Naive thymus-derived CD4-positive, alpha-beta T cell (primary cell): ENCODE results near the gene NR1H2. TPM values are rescaled to one million over a fixed set of nuclear protein-coding genes. Genes with fewer than 3 reads are reported as not detected.

Source experiments
- ATAC-seq: fragments of 150-1000 bp; cut with Tn5 transposase; 2 replicates; pipeline ENCODE4 v1.10.0; 2021; ENCODE audit warnings: mild to moderate bottlenecking, moderate library complexity
- CTCF ChIA-PET: fragments of 350-600 bp; sonication (Branson Sonifier 250); formaldehyde crosslinking; loops from one replicate; lab custom pipeline; 2021; ENCODE audit warnings: antibody characterized with exemption; lab: Charles Lee
- POLR2A ChIA-PET: fragments of 350-600 bp; sonication (Branson Sonifier 250); formaldehyde crosslinking; loops from one replicate; lab custom pipeline; 2021; ENCODE audit warnings: antibody characterized with exemption, inconsistent platforms; lab: Charles Lee
- DNase-seq, 9 donors: peaks; one replicate each; pipeline versions ENCODE4 v3.0.0 to v3.0.0-alpha.2; 2020 to 2022; ENCODE audit warnings: mixed read lengths in 1 of 9
- H3K27ac ChIP-seq: one replicate; pipeline ENCODE4 v1.7.0; 2013; ENCODE audit warnings: mild to moderate bottlenecking, low read depth, low read length, moderate library complexity
- H3K27me3 ChIP-seq, 2 donors: one replicate each; pipeline ENCODE4 v1.7.0; 2013; ENCODE audit warnings: low read length in 2 of 2, mild to moderate bottlenecking in 2 of 2, moderate library complexity in 2 of 2; ENCODE audit not compliant: control insufficient read depth in 2 of 2, insufficient read depth in 2 of 2
- H3K36me3 ChIP-seq, 3 experiments: 1 replicate in 2 of 3; 2 replicates in 1 of 3; pipeline ENCODE4 v1.7.0; 2013; ENCODE audit warnings: low read length in 3 of 3, mild to moderate bottlenecking in 3 of 3, moderate library complexity in 1 of 3; ENCODE audit not compliant: insufficient read depth in 3 of 3, control insufficient read depth in 2 of 3
- H3K4me1 ChIP-seq, 2 donors: one replicate each; pipeline ENCODE4 v1.7.0; 2013; ENCODE audit warnings: low read length in 2 of 2, mild to moderate bottlenecking in 2 of 2, moderate library complexity in 1 of 2; ENCODE audit not compliant: control insufficient read depth in 2 of 2, insufficient read depth in 2 of 2
- H3K4me3 ChIP-seq: 2 replicates; pipeline ENCODE4 v1.7.0; 2013; ENCODE audit warnings: mild to moderate bottlenecking, low read length
- H3K9me3 ChIP-seq, 3 experiments: 1 replicate in 2 of 3; 2 replicates in 1 of 3; pipeline ENCODE4 v1.7.0; 2013; ENCODE audit warnings: low read length in 3 of 3; ENCODE audit not compliant: control insufficient read depth in 2 of 3
- H3K27ac Mint-ChIP-seq, 9 donors: one replicate each; pipeline ENCODE4 v1.8.0; 2020 to 2022; ENCODE audit warnings: mixed read lengths in 9 of 9, mild to moderate bottlenecking in 8 of 9, moderate library complexity in 5 of 9, inconsistent platforms in 2 of 9
- H3K27me3 Mint-ChIP-seq, 5 donors: one replicate each; pipeline ENCODE4 v1.8.0; 2021 to 2022; ENCODE audit warnings: mixed read lengths in 5 of 5, mild to moderate bottlenecking in 1 of 5
- H3K36me3 Mint-ChIP-seq, 5 donors: one replicate each; pipeline ENCODE4 v1.8.0; 2020 to 2022; ENCODE audit warnings: mixed read lengths in 5 of 5, mild to moderate bottlenecking in 3 of 5, inconsistent platforms in 1 of 5
- H3K4me1 Mint-ChIP-seq, 7 donors: one replicate each; pipeline ENCODE4 v1.8.0; 2020 to 2022; ENCODE audit warnings: mixed read lengths in 7 of 7, mild to moderate bottlenecking in 3 of 7, inconsistent platforms in 1 of 7
- H3K4me3 Mint-ChIP-seq, 10 donors: one replicate each; pipeline ENCODE4 v1.8.0; 2020 to 2022; ENCODE audit warnings: mild to moderate bottlenecking in 10 of 10, mixed read lengths in 10 of 10, moderate library complexity in 6 of 10, inconsistent platforms in 2 of 10
- H3K9me3 Mint-ChIP-seq, 11 donors: one replicate each; pipeline ENCODE4 v1.8.0; 2020 to 2022; ENCODE audit warnings: mixed read lengths in 11 of 11, mild to moderate bottlenecking in 4 of 11, inconsistent platforms in 1 of 11, moderate library complexity in 1 of 11
- intact Hi-C, 2 donors: fragments of 100-400 bp; cut with micrococcal nuclease; formaldehyde crosslinking; loops; one replicate each; pipeline ENCODE4 v1.15.1; 2023
- polyA plus RNA-seq, 2 donors: library from polyadenylated mRNA; unstranded; fragments of 300-500 nt; fragmentation: Illumina TruSeq; gene quantifications; one replicate each; pipeline ENCODE4 v1.2.3, GENCODE V29; 2021
- total RNA-seq, 6 experiments: library from RNA in 5 of 6; stranded (reverse) in 5 of 6; gene quantifications; 1 replicate in 5 of 6; 2 replicates in 1 of 6; pipeline ENCODE4 v1.2.3 and lab custom pipeline; 2021 to 2026

The NR1H2 gene
- total and polyA plus RNA-seq, 7 experiments from 2014 or later, result 66.6 to 284 (median 114) TPM

DNA sequence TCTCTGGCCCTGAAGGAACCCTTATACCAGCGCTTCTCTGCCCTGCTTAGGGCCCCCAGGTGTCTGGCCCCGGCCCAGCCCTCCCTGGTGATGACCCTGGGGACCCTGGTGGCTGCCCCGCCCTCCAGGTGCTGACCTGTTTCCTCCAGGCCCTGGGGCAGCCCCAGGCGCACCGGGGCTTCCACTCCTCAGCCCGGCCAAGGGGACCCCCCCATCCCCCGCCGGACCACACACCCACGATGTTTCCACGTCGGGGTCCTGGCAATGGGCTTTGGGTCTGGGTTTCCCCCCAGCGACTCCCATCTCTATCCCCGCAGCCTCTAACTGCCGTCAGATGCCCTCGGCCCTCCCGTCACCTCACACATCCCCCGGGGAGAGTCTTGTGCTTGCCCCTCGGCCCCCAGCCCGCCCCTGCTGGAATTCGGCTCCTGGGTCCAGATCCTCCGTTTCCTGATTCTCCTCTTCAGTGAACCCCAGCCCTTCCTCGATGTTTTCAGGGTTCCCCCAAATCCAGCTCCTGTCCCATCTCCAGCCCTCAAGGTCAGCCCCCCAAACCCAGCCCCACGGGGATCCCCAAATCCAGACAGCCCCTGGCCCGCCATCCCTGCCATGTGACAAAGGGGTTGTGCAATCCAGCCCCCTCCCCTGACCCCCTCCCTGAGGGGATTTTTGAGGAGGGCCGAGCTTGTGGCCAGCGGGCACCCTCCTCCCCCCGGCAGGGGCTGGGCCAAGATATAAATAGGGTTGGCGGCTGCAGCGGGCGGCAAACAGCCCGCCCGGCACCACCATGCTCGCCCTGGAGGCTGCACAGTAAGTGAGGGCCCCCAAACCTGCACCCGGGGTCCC is 42.1 kb downstream of the NR1H2 start, which contains the start of gene SPIB:
TSS of gene SPIB (plus strand) at position 763 of the 846 bp plus-strand sequence. CDS start at position 788, 25 bp downstream.
- no peak within 1 kb of the TSS for H3K27ac ChIP-seq
- Mint-ChIP-seq H3K27ac (peak within 1 kb of the TSS in 1 of 9 donors; percentile 36), H3K27me3 (peaks cover 8 to 31% (median 23%) of the 10 kb centered on the region in 5 donors), H3K4me1 (peaks cover 11 to 17% (median 13%) of the 10 kb centered on the region in 7 donors), H3K36me3 (peaks cover 0 to 10% (median 4%) of the 10 kb centered on the region in 5 donors), H3K9me3 (peaks cover 0 to 3% (median 0%) of the 10 kb centered on the region in 11 donors), H3K4me3 (peak within 1 kb of the TSS in 1 of 10 donors; percentile 11)
- intact Hi-C loops, result no loop called here
- no peaks in the 10 kb centered on the region for H3K9me3 ChIP-seq
- H3K4me3 ChIP-seq, result no peak within 1 kb of the TSS
- no peaks in the 10 kb centered on the region for H3K4me1 ChIP-seq
- DNase-seq (no peak), ATAC-seq (no peak)
- ChIA-PET CTCF (no interaction called here), POLR2A (no interaction called here)
- no peaks in the 10 kb centered on the region for H3K36me3 ChIP-seq
- no peaks in the 10 kb centered on the region for H3K27me3 ChIP-seq

DNA sequence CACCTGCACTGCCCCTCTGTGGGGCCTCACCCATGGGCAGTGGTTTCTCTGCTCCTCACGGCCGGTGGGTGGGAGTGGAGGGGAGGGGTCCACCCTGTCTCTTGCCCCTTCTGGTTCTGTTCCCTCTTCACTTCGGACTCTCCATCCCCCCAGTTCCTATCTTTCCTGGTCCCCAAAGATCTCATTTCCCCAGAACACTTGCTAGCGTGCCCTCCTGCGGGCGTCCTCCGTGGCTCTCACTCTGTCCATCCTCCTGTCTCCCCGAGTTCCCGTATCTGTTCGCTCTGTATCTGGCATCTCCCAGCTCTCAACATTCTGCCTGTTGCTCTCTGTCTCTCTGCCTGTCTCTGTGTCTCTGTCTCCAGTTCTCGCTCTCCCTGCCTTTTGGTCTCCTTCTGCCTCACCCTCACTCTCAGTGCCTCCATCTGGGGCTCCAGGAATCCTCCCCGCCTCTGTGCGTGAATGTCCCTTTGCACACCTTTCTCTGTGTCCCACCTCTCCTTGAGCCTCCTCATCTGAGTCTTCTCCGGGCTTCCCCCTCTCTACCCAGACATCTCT is 42.8 kb downstream of the NR1H2 start:
- ChIA-PET CTCF (no interaction called here), POLR2A (no interaction called here)
- no peak overlapping the region for H3K4me3 ChIP-seq
- Mint-ChIP-seq H3K4me3 (peak overlapping the region in 1 of 10 donors; percentile 11), H3K4me1 (peaks cover 11 to 20% (median 13%) of the 10 kb centered on the region in 7 donors), H3K9me3 (peaks cover 0 to 3% (median 0%) of the 10 kb centered on the region in 11 donors), H3K27ac (peak overlapping the region in 1 of 9 donors; percentile 36), H3K27me3 (peaks cover 8 to 33% (median 23%) of the 10 kb centered on the region in 5 donors), H3K36me3 (peaks cover 0 to 10% (median 4%) of the 10 kb centered on the region in 5 donors)
- H3K27me3 ChIP-seq, result no peaks in the 10 kb centered on the region
- no peak overlapping the region for H3K27ac ChIP-seq
- intact Hi-C loops, result no loop called here
- no peaks in the 10 kb centered on the region for H3K4me1 ChIP-seq
- DNase-seq (no peak), ATAC-seq (no peak)
- no peaks in the 10 kb centered on the region for H3K36me3 ChIP-seq
- no peaks in the 10 kb centered on the region for H3K9me3 ChIP-seq

GRCh38 chr19:50419580-50420035 is 43.4 kb downstream of the NR1H2 start:
- Histone ChIP-seq H3K4me3 (no peak overlapping the region), H3K36me3 (no peaks in the 10 kb centered on the region), H3K27ac (no peak overlapping the region), H3K27me3 (no peaks in the 10 kb centered on the region), H3K9me3 (no peaks in the 10 kb centered on the region), H3K4me1 (no peaks in the 10 kb centered on the region)
- H3K27me3 Mint-ChIP-seq, result peaks cover 8 to 34% (median 23%) of the 10 kb centered on the region in 5 donors
- peaks cover 0 to 10% (median 4%) of the 10 kb centered on the region in 5 donors for H3K36me3 Mint-ChIP-seq
- no peak overlapping the region for H3K4me3 Mint-ChIP-seq
- intact Hi-C loops, result no loop called here
- H3K27ac Mint-ChIP-seq, result peak overlapping the region in 1 of 9 donors; percentile 36
- H3K9me3 Mint-ChIP-seq, result peaks cover 0 to 3% (median 0%) of the 10 kb centered on the region in 11 donors
- H3K4me1 Mint-ChIP-seq, result peaks cover 11 to 20% (median 13%) of the 10 kb centered on the region in 7 donors
- ChIA-PET POLR2A (no interaction called here), CTCF (no interaction called here)
- no peak for ATAC-seq
- DNase-seq, result no peak

DNA sequence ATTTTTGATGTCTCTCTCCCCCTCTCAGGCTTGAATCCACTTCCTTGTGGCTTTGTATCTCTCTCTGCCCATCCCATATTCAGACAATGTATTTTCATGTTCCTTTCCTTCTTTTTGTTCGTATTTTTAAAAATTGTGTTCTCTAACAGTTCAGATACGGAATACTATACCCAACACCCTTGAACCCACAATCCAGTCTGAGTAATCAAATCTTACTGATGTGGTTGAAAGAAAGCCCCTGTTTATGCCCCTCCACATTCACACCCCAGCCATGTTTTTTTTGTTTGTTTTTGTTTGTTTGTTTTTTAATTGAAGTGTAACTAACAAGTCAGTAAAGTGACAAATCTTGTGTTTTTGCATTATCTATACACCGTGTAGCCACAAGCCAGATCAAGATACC is 43.9 kb downstream of the NR1H2 start:
- Mint-ChIP-seq H3K9me3 (peaks cover 0 to 3% (median 0%) of the 10 kb centered on the region in 11 donors), H3K36me3 (peaks cover 0 to 10% (median 4%) of the 10 kb centered on the region in 5 donors), H3K4me1 (peaks cover 11 to 20% (median 13%) of the 10 kb centered on the region in 7 donors), H3K27ac (peak overlapping the region in 1 of 9 donors; percentile 15), H3K27me3 (peaks cover 8 to 34% (median 23%) of the 10 kb centered on the region in 5 donors), H3K4me3 (peak overlapping the region in 1 of 10 donors; percentile 27)
- H3K36me3 ChIP-seq, result no peaks in the 10 kb centered on the region
- ChIA-PET CTCF (interaction anchor here (0.6 kb wide), 1 partner anchor 59 kb away, joined by 3 read pairs; no protein-coding TSS in a partner anchor), POLR2A (no interaction called here)
- no peaks in the 10 kb centered on the region for H3K4me1 ChIP-seq
- intact Hi-C loops, result no loop called here
- DNase-seq (no peak), ATAC-seq (no peak)
- H3K9me3 ChIP-seq, result no peaks in the 10 kb centered on the region
- no peak overlapping the region for H3K4me3 ChIP-seq
- no peaks in the 10 kb centered on the region for H3K27me3 ChIP-seq
- no peak overlapping the region for H3K27ac ChIP-seq

GRCh38 chr19:50420808-50421207 is 44.6 kb downstream of the NR1H2 start:
- DNase-seq (no peak), ATAC-seq (no peak)
- H3K4me3 Mint-ChIP-seq, result no peak overlapping the region
- Histone ChIP-seq H3K4me3 (no peak overlapping the region), H3K4me1 (no peaks in the 10 kb centered on the region), H3K9me3 (no peaks in the 10 kb centered on the region), H3K27ac (no peak overlapping the region), H3K36me3 (no peaks in the 10 kb centered on the region), H3K27me3 (no peaks in the 10 kb centered on the region)
- ChIA-PET POLR2A (no interaction called here), CTCF (interaction anchor here (0.6 kb wide), 1 partner anchor 60 kb away, joined by 3 read pairs; no protein-coding TSS in a partner anchor)
- H3K36me3 Mint-ChIP-seq, result peaks cover 0 to 10% (median 4%) of the 10 kb centered on the region in 5 donors
- no peak overlapping the region for H3K27ac Mint-ChIP-seq
- peaks cover 8 to 34% (median 23%) of the 10 kb centered on the region in 5 donors for H3K27me3 Mint-ChIP-seq
- intact Hi-C loops, result no loop called here
- H3K4me1 Mint-ChIP-seq, result peaks cover 11 to 20% (median 13%) of the 10 kb centered on the region in 7 donors
- H3K9me3 Mint-ChIP-seq, result peaks cover 0 to 3% (median 0%) of the 10 kb centered on the region in 11 donors

- POLR2A ChIA-PET, result no interaction called here
- no peak overlapping the region for H3K4me3 Mint-ChIP-seq
- DNase-seq, result no peak
- Histone ChIP-seq H3K4me1 (no peaks in the 10 kb centered on the region), H3K27ac (no peak overlapping the region), H3K9me3 (no peaks in the 10 kb centered on the region), H3K36me3 (no peaks in the 10 kb centered on the region), H3K27me3 (no peaks in the 10 kb centered on the region), H3K4me3 (no peak overlapping the region)
- H3K36me3 Mint-ChIP-seq, result peaks cover 0 to 10% (median 4%) of the 10 kb centered on the region in 5 donors
- ATAC-seq, result no peak
- H3K9me3 Mint-ChIP-seq, result peaks cover 0 to 3% (median 0%) of the 10 kb centered on the region in 11 donors
- H3K27ac Mint-ChIP-seq, result no peak overlapping the region
- intact Hi-C loops, result no loop called here
- CTCF ChIA-PET, result no interaction called here
- peaks cover 8 to 37% (median 23%) of the 10 kb centered on the region in 5 donors for H3K27me3 Mint-ChIP-seq
- H3K4me1 Mint-ChIP-seq, result peaks cover 11 to 17% (median 13%) of the 10 kb centered on the region in 7 donors
Measured at GRCh38 chr19:50422397-50423278, 46.4 kb downstream of the NR1H2 start.
